M059J (cell line): ENCODE results near the gene PARD3. TPM values are rescaled to one million over a fixed set of nuclear protein-coding genes. Genes with fewer than 3 reads are reported as not detected.

Experiments
- DNase-seq: peaks from one replicate; pipeline ENCODE4 v3.0.0-alpha.2; 2012; ENCODE audit warnings: low read depth
- total RNA-seq: library from RNA; depleted of rRNA; stranded (reverse); fragments of >200 nt; shearing (Covaris generic); gene quantifications from 2 replicates; pipeline ENCODE4 v1.2.3, GENCODE V29; 2014

The PARD3 gene
- total RNA-seq, 1 experiment from 2014 or later = 17.0 TPM

DNA sequence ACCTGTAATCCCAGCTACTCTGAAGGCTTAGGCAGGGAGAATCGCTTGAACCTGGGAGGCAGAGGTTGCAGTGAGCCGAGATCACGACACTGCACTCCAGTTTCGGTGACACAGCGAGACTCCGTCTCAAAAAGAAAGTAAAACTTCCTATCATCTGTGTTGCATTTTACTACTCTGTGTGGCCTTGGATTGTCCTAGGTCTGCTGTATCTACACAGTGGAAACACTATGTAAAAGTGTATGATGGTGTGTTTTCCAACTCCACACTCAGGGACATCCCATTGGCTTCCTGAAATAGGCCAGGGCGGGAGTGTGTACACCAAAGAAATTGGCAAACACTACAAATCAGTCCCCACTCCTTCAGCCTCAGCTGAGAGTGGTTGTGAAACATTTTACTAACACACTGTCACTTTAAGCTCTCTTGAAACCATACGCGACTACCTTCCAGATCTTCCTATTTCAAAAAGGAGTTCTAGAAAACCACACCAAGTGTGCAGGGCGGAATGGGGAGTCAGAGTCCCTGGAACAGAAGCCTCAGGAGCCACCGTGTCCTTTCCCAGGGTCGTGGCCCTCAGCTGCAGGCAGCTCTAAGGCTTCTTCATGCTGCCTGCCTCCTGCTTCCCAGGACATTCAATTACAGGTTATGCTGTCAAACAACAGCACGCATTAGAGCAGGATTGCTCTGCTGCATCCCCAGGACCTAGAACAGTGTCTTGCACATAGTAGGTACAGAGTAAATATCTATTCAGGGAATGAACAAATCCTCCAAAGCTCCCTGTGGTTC is 275.4 kb downstream of the PARD3 start:
- DNase-seq = no peak

DNA sequence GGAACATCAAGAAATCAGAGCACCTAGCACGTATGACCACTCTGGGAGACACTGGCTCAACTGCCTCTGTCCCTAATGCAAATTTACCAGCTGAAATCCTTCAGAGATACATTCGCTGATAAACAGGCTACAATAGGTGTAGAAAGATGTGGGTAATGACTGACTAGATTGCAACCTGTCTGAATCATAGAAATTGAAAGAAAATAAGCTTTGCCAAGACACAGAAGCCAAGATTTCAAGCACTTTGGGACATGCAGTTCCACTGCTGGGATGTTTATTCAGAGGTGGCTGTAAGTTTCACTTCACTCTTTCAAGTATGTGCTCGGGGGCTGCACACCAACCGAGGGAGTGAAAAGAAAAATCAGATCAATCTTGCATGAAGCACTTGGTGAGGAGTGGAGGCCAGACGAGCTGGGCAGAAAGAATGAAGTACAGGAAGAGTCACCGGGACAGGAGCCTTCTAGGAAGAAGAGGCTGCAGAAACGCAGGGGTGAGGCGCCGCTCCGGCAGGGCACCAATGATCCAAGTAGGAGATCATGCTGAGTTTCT is 276.7 kb downstream of the PARD3 start:
- DNase-seq = no peak

DNA sequence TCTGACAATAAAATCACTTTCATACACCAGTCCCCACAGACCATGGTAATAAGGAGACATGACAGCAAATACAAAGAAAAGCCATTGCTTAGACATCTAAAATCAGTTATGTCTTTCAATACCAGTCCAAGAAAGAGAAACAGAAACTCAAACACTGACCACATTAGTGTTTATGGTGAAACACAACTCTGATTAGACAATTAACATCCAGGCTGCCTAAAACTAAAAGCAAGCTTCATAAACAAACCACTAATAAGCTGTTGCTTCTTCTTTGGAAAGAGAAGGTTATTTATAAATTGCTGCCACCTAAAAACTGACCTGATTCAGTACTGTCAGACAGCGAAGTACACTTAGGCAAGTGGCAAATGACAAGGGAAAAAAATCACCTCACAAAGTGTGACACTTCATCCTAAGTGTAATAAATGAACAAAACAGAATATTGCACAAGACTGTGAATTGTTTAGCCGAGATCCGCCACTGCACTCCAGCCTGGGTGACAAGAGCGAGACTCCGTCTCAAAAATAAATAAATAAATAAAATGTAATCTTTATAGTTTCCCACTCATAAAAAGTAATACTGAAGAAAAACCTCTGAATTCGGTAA is 277.4 kb downstream of the PARD3 start:
- no peak for DNase-seq

DNA sequence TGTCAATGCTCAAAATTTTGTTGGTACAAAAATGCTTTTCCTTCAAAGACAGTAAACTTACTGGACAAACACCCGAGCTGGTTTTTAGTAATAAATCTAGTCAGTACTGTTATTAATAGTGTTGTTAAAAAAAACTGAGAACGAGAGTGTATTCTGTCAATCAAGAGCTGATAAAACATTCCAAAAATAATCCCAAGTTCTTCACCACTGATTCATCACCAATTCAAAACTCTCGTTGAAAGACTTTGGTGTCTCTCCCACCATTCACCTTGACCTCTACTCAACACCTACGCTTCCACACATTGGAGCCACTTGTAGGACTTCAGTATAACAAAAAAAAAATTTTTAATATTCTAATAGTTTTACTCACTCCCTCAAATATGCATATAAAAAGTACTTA is 279.2 kb downstream of the PARD3 start:
- DNase-seq = no peak

DNA sequence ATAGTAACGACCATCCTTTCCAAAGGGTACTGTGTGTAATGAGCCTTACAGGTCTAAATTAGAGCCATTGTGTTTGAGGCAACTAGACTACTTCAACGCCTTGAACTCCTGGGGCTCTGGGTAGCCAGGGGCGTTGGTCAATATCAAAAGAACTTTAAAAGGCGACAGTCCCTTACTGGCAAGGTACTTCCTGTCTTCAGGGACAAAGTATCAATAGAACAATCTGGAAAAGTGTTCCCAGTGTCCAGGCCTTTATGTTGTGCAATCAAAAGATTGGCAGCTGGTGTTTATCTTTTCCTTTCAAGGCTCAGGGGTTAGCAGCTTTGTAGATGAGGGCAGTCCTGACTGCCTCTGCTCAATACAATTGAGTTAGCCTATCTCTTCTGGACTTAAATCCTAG is 284.3 kb downstream of the PARD3 start:
- DNase-seq = no peak

DNA sequence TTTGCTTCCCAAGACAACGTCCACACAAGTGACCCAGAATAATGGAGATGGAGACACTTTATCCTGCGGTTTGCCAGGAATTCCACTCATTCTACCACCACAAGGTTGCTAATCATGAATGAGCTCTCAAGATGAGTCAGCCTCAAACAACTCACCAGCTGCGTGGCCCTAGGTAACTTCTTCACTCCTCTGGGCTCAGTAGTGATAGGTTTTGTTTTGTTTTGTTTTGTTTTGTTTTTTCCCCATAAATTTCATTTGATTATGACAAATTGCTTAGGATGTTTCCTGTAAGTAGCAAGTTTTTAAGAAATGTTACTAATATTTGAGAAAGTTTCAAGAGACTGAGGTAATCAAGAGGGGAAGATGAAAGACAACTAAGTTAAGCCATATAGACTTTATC is 286.8 kb downstream of the PARD3 start:
- DNase-seq = peak; percentile 95

DNA sequence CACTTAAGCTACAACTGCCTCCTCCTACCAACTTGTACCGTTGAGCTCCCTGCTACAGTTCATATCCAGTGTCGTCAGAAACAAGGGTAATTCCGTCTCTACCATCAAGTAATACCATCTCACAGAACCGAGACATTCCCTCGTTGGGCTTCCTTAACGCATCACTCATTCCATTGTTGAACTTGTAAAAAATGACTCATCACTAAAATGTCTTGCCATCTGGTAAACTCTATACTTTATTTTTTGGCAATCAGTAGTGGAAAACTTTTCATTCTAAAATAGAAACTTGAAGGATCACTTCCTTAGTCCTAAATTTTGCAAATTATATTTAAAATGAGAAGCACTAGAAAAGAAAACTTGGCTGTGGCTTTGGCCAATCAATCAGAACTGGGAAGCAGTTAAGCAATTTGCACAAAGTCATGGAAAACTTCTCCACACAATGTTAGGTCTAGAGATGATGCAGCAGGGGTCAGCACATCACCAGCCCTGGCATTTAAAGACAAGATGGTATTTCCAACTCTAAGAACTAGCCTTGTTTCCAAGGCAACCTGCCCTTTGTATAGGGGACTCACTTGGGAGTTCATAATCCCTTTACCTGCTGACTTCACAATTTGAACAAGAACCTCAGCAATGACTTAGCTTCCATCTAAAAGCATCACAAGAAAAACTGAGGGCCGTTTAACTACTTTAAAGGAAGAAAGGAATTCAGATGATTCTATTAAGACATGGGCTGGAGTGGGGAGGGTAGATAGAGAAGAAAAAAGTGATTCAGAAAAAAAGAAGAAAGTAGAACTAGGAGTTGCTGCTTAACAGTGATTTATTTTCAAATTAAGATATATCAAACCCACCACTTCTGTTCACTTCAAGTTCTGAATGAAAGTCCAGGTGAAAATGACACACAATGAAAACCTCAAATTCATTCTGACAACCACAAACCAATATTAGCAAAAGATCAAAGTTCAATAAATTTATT is 288.1 kb downstream of the PARD3 start:
- DNase-seq = peak; percentile 94

DNA sequence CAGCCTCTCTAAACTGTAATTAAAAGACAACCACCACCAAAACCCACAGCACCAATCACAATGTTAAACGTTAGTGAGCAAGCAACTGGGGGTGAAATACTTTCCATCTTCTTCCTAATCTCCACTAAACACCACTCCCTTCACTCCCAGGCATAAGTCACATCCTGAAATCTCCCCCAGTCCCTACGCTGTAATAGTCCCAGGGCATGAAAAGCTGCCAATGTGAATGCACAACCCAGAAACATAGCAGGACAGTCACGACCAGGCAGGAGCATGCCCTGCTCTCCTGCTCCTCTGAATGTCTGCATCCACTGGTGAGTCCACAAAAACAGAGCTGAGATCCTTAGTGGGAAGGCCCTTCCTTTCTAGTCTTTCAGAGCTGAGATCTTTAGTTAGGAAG is 288.9 kb downstream of the PARD3 start:
- peak; percentile 81 for DNase-seq

DNA sequence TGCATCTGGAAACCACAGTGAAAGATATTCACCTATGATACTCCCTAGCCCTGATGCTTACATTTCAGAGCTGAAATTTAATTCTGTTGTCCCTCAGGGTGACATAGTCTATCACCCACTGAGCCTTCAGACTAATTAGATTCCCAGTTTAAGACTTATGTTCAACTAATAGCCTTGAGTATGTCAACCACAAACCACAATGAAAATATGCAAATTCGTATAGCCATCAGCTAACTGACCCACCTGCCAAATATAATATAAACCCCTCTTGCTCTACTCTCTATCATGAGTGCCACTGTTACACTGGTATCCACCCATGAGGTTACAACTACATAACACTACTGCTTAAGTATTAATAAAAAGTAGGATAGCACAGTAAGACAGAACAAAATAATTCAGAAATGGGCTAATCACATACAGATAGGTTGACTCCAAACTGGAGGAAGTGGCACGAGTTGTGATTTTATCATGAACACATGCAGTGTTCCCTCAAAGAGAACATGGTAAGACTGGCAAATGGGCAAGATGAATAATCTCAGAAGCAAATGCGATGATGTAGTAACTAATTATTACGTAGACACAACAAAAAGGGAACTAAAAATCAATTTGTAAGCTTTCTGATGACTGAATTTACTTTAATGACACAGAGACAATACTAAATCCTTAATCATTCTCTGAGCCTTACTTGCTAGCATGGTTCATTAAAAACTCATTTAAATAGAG is 290.6 kb downstream of the PARD3 start:
- peak; percentile 42 for DNase-seq

DNA sequence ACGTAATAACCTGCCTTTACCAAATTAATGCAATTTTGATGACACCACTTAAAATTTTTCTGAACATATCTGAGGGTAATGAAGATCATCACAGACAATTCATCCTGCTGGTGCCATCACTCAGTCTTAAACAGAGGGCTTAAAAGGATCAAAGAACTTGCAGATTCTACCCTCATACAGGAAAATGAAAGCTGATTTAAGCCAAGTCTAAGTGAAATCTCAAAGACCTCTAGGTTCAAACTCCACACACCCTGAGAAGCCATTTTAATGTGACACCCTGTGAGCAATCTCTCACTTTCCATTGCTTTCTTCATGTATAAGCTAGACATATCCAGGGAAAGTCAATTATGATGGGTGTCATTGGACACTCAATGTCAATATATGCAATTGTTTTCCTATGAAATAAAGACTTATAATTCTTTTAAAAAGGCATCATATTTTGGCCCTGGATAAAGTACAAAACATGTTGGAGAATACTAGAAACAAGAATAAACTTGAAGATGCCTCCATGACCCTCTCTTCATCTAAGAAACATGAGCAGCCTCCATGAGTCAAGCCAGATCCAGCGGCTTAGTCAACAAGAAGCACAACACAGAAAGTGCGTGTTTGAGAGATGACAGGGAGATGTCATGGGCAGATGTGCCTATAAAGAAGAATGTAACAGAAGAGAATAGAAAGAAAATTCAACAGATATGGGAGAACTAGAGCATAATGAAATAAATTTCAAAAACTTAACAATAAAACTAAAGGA is 291.9 kb downstream of the PARD3 start:
- no peak for DNase-seq

DNA sequence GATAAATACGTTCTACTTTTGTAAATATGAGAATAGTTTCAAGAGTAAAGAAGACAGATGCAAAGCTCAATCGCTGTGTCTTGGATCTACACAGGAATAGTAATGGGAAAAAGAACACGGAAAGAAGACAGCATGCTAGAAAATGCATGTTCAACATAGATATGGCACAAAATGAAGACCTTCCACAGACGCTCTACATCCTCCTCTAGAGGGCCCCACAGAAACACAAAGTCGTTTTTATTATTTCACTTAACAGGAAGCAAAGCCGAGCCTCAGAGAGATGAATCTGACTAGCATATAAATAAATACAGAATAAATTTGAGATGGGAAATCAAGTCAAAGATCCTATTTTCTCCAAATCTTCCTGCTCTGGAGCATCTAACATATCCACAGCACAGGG is 292.6 kb downstream of the PARD3 start:
- no peak for DNase-seq

DNA sequence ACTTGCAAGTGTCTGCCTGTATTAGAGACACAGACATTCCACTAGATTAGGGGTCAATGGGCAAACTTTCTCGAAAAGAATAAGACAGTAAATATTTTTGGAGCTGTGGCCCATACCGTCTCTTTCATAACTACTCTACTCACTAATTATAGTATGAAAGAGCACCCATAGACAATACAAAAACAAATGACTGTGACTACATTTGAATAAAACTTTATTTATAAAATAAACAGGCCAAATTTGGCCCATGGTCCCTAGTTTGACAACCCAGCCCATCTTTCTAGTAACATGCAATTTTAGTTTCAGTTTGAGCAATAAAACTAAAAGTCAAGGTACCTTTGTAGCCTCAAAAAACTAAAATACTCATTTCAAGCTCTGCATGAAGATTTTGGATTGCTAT is 294.6 kb downstream of the PARD3 start:
- no peak for DNase-seq

DNA sequence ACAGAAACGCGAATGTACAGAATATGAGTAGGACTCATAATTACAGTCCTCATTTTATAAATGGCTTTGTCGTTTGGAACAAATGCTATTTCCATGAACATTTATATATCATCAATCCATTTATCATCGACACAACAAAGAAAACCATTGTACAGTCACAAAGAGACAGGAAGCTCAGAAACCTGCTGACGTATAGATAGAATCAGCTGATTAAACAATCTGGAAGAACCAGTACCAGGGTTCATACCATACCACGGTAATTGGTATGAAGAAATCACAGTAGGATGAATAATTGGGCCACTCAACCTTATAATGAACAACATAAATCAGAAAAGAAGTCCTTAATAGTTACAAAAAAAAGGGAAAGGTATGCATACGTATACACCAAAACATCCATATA is 295.0 kb downstream of the PARD3 start:
- DNase-seq = no peak

DNA sequence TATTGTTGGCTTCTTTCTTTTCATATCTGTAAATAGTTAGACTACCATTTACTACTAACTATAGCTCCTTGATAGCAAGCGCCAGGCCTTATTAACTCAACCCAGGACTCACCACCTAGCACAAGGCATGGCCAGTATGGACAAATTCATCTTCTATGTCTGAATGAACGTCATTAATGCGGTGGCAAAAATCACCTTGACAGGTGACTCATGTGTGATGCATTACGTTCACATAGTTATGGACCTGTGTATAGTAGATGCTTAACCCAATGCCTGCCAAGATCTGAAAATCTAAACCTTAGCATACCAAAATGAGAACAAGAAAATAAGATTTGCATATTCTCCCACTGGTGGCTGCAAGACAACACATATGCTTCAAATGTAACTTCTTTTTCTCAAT is 300.8 kb downstream of the PARD3 start:
- DNase-seq = no peak

DNA sequence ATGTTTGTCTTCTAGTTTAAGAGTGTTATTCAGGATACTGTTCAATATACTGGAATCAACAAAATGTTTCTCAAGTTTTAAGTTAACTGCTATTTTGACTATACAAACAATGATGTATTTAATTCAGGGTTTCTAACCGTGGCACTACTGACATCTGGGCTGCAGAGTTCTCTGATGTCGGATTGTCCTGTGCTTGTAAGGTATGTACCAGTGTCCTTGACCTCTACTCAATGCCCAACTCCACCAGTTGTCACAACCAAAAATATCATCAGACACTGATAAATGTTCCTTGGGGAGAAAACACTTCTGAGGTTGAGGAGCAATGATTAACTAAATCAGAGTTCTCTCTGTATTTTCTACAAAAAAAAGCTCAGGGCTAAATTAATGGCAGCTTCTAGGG is 301.5 kb downstream of the PARD3 start:
- DNase-seq = no peak

DNA sequence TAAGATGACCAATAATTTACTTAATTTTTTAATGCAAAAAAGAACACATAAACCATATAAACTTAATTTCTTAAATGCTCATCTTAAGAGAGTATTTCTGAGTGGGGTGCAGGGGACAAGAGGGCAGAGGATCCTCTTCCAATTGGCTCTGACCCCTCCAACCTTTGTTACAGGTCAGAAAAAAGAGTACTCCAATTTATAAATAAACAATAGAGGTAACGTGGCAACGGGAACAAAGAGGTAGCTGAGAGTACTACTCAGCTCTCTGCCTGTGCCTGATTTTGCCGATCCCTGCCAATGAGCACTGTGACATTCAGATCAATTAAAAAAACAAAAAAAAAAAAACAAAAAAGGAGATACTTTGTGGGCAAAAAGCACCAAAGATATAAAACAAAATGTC is 307.9 kb downstream of the PARD3 start:
- DNase-seq = no peak

DNA sequence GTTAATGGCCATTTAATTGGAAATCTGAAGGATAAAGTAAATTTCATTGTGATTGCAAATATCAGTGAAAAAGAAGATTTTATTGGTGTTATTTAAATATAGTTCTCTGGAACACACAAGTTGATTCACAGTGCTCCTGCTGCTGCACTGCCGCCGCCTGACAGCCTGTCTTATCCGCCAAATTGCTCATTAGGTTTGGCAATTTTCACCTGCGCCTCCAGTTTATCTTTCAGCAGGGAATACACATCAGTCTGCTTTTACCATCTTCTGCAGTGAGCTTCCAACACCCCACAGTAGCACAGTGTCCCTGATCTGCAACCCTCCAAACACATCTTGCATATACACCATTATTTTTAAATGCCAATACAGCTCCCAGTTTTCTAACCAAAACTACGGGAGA is 308.3 kb downstream of the PARD3 start:
- DNase-seq = no peak

DNA sequence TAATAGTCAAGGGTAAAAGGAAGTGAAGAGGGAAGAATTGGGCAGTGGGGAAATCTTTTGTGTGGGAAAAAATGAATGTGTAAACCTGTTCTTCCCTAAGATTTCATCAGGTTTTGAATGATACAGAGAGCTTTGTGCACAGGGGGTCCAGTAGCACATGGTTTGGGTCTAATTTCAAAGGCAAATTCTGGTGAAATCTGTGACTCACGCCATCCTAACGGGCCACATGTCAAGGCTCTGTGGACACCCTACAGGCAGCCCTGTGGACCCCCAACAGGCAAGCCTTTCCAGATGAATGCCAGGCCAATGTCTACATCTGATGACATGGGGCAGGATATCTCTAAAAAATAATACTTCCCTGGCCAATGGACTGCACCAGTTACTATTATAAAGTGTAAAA is 309.8 kb downstream of the PARD3 start:
- DNase-seq = no peak

DNA sequence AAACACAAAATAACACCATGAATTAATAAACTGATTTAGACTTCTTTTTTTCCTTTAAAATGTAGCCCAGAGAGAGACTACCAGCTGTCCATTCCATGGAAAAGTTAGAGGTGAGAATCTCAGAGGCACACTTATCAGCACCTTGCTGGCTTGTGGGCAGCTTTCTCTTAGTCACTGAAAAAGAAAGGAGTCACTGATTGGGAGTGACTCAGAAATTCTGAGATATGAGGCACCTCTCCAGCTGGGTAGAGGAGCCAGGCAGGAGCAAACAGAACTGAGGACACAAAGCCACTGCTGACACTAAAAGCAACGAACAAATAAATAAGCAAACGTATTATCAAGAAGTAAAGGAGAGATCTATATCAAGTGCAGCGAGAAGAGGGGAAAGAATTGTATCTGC is 310.6 kb downstream of the PARD3 start:
- peak; percentile 73 for DNase-seq

DNA sequence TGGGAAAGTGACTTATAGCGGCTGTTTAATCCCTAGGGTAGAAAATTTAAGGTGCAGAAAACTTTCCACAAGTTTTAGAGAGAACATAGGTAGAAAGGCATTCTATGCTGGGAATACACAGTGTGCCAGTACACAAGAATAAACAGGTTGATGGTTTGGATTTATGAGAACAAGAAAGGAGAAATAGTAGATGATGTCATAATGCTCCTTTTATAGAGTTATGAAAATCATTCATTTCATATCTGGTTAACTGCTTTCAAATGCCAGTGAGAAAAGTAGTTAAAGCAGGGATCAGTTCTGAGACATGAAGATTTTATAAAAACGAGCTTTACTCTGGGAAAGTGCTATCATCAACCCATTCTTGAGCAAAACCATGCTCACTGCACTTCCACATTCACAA is 311.4 kb downstream of the PARD3 start:
- no peak for DNase-seq
